Astrocyte (in vitro differentiated cells and primary cell): ENCODE results near the gene AADACL2. TPM values are rescaled to one million over a fixed set of nuclear protein-coding genes. Genes with fewer than 3 reads are reported as not detected.

Experiments
- DNase-seq: peaks from one replicate; pipeline ENCODE4 v3.0.0-alpha.2; 2010; ENCODE audit warnings: low read depth
- FAIRE-seq: peaks from 2 replicates; lab custom pipeline; 2011; peaks lifted over from hg19 to GRCh38; lab: Jason Lieb, UNC
- H2AFZ ChIP-seq: 2 replicates; pipeline ENCODE4 v1.6.0; 2012; ENCODE audit warnings: low read depth, low read length, inconsistent platforms
- H3K27ac ChIP-seq: 2 replicates; pipeline ENCODE4 v1.5.1; 2011; ENCODE audit warnings: low read depth, low read length, inconsistent platforms
- H3K27me3 ChIP-seq: 2 replicates; pipeline ENCODE4 v1.6.0; 2011; ENCODE audit warnings: low read length, inconsistent platforms; ENCODE audit not compliant: insufficient read depth
- H3K36me3 ChIP-seq: 2 replicates; pipeline ENCODE4 v1.5.1; 2011; ENCODE audit warnings: low read length, inconsistent platforms; ENCODE audit not compliant: insufficient read depth
- H3K4me1 ChIP-seq: 2 replicates; pipeline ENCODE4 v1.5.1; 2011; ENCODE audit warnings: low read length, inconsistent platforms; ENCODE audit not compliant: insufficient read depth
- H3K4me2 ChIP-seq: 2 replicates; pipeline ENCODE4 v1.6.0; 2012; ENCODE audit warnings: low read length, inconsistent platforms
- H3K4me3 ChIP-seq: 2 replicates; pipeline ENCODE4 v1.5.1; 2011; ENCODE audit warnings: low read depth, mild to moderate bottlenecking, low read length, inconsistent platforms; ENCODE audit not compliant: insufficient read depth
- H3K79me2 ChIP-seq: 2 replicates; pipeline ENCODE4 v1.6.0; 2012; ENCODE audit warnings: mild to moderate bottlenecking, low read length, inconsistent platforms; ENCODE audit not compliant: insufficient read depth
- H3K9ac ChIP-seq: 2 replicates; pipeline ENCODE4 v1.6.0; 2012; ENCODE audit warnings: mild to moderate bottlenecking, low read length, inconsistent platforms
- H3K9me3 ChIP-seq: 2 replicates; pipeline ENCODE4 v1.5.1; 2012; ENCODE audit warnings: low read depth, mild to moderate bottlenecking, low read length, inconsistent platforms; ENCODE audit not compliant: insufficient read depth
- H4K20me1 ChIP-seq: 2 replicates; pipeline ENCODE4 v1.6.0; 2012; ENCODE audit warnings: low read length, inconsistent platforms; ENCODE audit not compliant: insufficient read depth
- H3K27ac Mint-ChIP-seq: one replicate; pipeline ENCODE4 v1.8.0; 2021; ENCODE audit warnings: mild to moderate bottlenecking, mixed read lengths; ENCODE audit not compliant: unreplicated experiment
- H3K27me3 Mint-ChIP-seq: one replicate; pipeline ENCODE4 v1.8.0; 2021; ENCODE audit warnings: low read depth, mixed read lengths; ENCODE audit not compliant: unreplicated experiment
- H3K36me3 Mint-ChIP-seq: one replicate; pipeline ENCODE4 v1.8.0; 2021; ENCODE audit warnings: low read depth, mixed read lengths; ENCODE audit not compliant: unreplicated experiment
- H3K4me1 Mint-ChIP-seq: one replicate; pipeline ENCODE4 v1.8.0; 2021; ENCODE audit warnings: low read depth, mixed read lengths; ENCODE audit not compliant: unreplicated experiment
- H3K4me3 Mint-ChIP-seq: one replicate; pipeline ENCODE4 v1.8.0; 2021; ENCODE audit warnings: mild to moderate bottlenecking, moderate library complexity, mixed read lengths; ENCODE audit not compliant: unreplicated experiment
- H3K9me3 Mint-ChIP-seq: one replicate; pipeline ENCODE4 v1.8.0; 2021; ENCODE audit warnings: mild to moderate bottlenecking, mixed read lengths; ENCODE audit not compliant: unreplicated experiment
- CTCF ChIP-seq: IDR thresholded peaks from 2 replicates; pipeline ENCODE4 v1.5.1; 2011; ENCODE audit warnings: low read depth, mild to moderate bottlenecking, inconsistent platforms, low read length, moderate library complexity; ENCODE audit not compliant: insufficient read depth
- EZH2 ChIP-seq: IDR thresholded peaks from 2 replicates; pipeline ENCODE4 v1.6.1; 2012; ENCODE audit warnings: mild to moderate bottlenecking, low read length, inconsistent platforms; ENCODE audit not compliant: insufficient read depth
- total RNA-seq: library from RNA; stranded (reverse); gene quantifications from 2 replicates; pipeline ENCODE4 v1.2.1, GENCODE V29; 2021

The AADACL2 gene
- total RNA-seq, 1 donor from 2014 or later = not detected

GRCh38 chr3:151724576-151725562 is 8.9 kb upstream of the AADACL2 start:
- no peak overlapping the region for H2AFZ ChIP-seq
- H3K4me1 ChIP-seq = no peaks in the 10 kb centered on the region
- no peak overlapping the region for H3K27ac ChIP-seq
- no peak overlapping the region for H3K4me3 Mint-ChIP-seq
- DNase-seq = peak; percentile 58
- H3K9me3 Mint-ChIP-seq = no peaks in the 10 kb centered on the region
- H3K9ac ChIP-seq = no peak overlapping the region
- no peaks in the 10 kb centered on the region for H3K79me2 ChIP-seq
- H3K4me3 ChIP-seq = no peak overlapping the region
- H3K27me3 Mint-ChIP-seq = no peaks in the 10 kb centered on the region
- TF ChIP-seq EZH2 (no peak), CTCF (no peak)
- H3K36me3 ChIP-seq = no peaks in the 10 kb centered on the region
- H3K27me3 ChIP-seq = no peaks in the 10 kb centered on the region
- peaks cover 2% of the 10 kb centered on the region for H3K4me1 Mint-ChIP-seq
- FAIRE-seq = no peak
- no peaks in the 10 kb centered on the region for H4K20me1 ChIP-seq
- H3K27ac Mint-ChIP-seq = no peak overlapping the region
- H3K4me2 ChIP-seq = no peak overlapping the region
- H3K36me3 Mint-ChIP-seq = no peaks in the 10 kb centered on the region
- H3K9me3 ChIP-seq = peaks cover 3% of the 10 kb centered on the region

- Histone ChIP-seq H2AFZ (no peak overlapping the region), H3K9ac (no peak overlapping the region), H4K20me1 (no peaks in the 10 kb centered on the region), H3K79me2 (no peaks in the 10 kb centered on the region), H3K4me3 (no peak overlapping the region), H3K36me3 (no peaks in the 10 kb centered on the region), H3K27ac (no peak overlapping the region), H3K9me3 (peaks cover 3% of the 10 kb centered on the region), H3K27me3 (no peaks in the 10 kb centered on the region), H3K4me1 (no peaks in the 10 kb centered on the region), H3K4me2 (no peak overlapping the region)
- H3K9me3 Mint-ChIP-seq = peaks cover 6% of the 10 kb centered on the region
- H3K27me3 Mint-ChIP-seq = no peaks in the 10 kb centered on the region
- H3K27ac Mint-ChIP-seq = no peak overlapping the region
- TF ChIP-seq EZH2 = no peak
- TF ChIP-seq CTCF = no peak
- DNase-seq = peak; percentile 33
- no peak overlapping the region for H3K4me3 Mint-ChIP-seq
- peaks cover 2% of the 10 kb centered on the region for H3K4me1 Mint-ChIP-seq
- no peaks in the 10 kb centered on the region for H3K36me3 Mint-ChIP-seq
- FAIRE-seq = peak; percentile 55
Observed at GRCh38 chr3:151726016-151726415, 7.7 kb upstream of the AADACL2 start.

- Mint-ChIP-seq H3K9me3 (peaks cover 10% of the 10 kb centered on the region), H3K4me1 (no peaks in the 10 kb centered on the region), H3K27ac (no peak overlapping the region), H3K36me3 (no peaks in the 10 kb centered on the region), H3K4me3 (no peak overlapping the region), H3K27me3 (no peaks in the 10 kb centered on the region)
- Histone ChIP-seq H3K27ac (no peak overlapping the region), H3K9ac (no peak overlapping the region), H3K36me3 (no peaks in the 10 kb centered on the region), H3K9me3 (no peaks in the 10 kb centered on the region), H3K27me3 (no peaks in the 10 kb centered on the region), H3K4me3 (no peak overlapping the region), H3K79me2 (no peaks in the 10 kb centered on the region), H3K4me2 (no peak overlapping the region), H2AFZ (no peak overlapping the region), H4K20me1 (no peaks in the 10 kb centered on the region), H3K4me1 (no peaks in the 10 kb centered on the region)
- no peak for DNase-seq
- TF ChIP-seq EZH2 (no peak), CTCF (no peak)
- no peak for FAIRE-seq
Observed at GRCh38 chr3:151732861-151733260, 866 bp upstream of the AADACL2 start.
